CD4-positive, CD25-positive, alpha-beta regulatory T cell (primary cell): ENCODE data around the gene PDGFC. TPM values are rescaled to one million over a fixed set of nuclear protein-coding genes. Genes with fewer than 3 reads are reported as not detected.

Experiments
- ATAC-seq, 2 donors: fragments of 150-1000 bp; cut with Tn5 transposase; one replicate each; pipeline ENCODE4 v1.10.0; 2021; ENCODE audit warnings: low read depth in 2 of 2, moderate number of reproducible peaks in 2 of 2, moderate library complexity in 1 of 2
- DNase-seq, 3 donors: peaks; one replicate each; pipeline versions ENCODE4 v3.0.0 to v3.0.0-alpha.2; 2012 to 2022; ENCODE audit warnings: mixed read lengths in 1 of 3
- H3K27ac ChIP-seq: one replicate; pipeline ENCODE4 v1.7.0; 2013; ENCODE audit warnings: mild to moderate bottlenecking, low read length; ENCODE audit not compliant: insufficient read depth, poor library complexity, severe bottlenecking
- H3K27me3 ChIP-seq: one replicate; pipeline ENCODE4 v1.7.0; 2013; ENCODE audit warnings: low read length; ENCODE audit not compliant: control insufficient read depth, insufficient read depth
- H3K36me3 ChIP-seq: one replicate; pipeline ENCODE4 v1.7.0; 2013; ENCODE audit warnings: mild to moderate bottlenecking, low read length, moderate library complexity; ENCODE audit not compliant: control insufficient read depth, insufficient read depth
- H3K4me1 ChIP-seq: 2 replicates; pipeline ENCODE4 v1.7.0; 2013; ENCODE audit warnings: mild to moderate bottlenecking, low read length; ENCODE audit not compliant: insufficient read depth, control insufficient read depth, poor library complexity, severe bottlenecking
- H3K4me3 ChIP-seq: one replicate; pipeline ENCODE4 v1.7.0; 2013; ENCODE audit warnings: low read depth, mild to moderate bottlenecking, low read length, moderate library complexity
- H3K9me3 ChIP-seq, 2 experiments: 1 replicate in 1 of 2; 2 replicates in 1 of 2; pipeline ENCODE4 v1.7.0; 2013; ENCODE audit warnings: low read length in 2 of 2, mild to moderate bottlenecking in 1 of 2, moderate library complexity in 1 of 2; ENCODE audit not compliant: control insufficient read depth in 2 of 2
- H3K27ac Mint-ChIP-seq, 3 donors: one replicate each; pipeline ENCODE4 v1.8.0; 2020 to 2022; ENCODE audit warnings: mild to moderate bottlenecking in 3 of 3, mixed read lengths in 3 of 3, moderate library complexity in 2 of 3
- H3K27me3 Mint-ChIP-seq: one replicate; pipeline ENCODE4 v1.8.0; 2022; ENCODE audit warnings: mild to moderate bottlenecking, mixed read lengths
- H3K36me3 Mint-ChIP-seq: one replicate; pipeline ENCODE4 v1.8.0; 2020; ENCODE audit warnings: mixed read lengths
- H3K4me1 Mint-ChIP-seq, 4 donors: one replicate each; pipeline ENCODE4 v1.8.0; 2020 to 2022; ENCODE audit warnings: mixed read lengths in 4 of 4, mild to moderate bottlenecking in 1 of 4
- H3K4me3 Mint-ChIP-seq, 4 donors: one replicate each; pipeline ENCODE4 v1.8.0; 2020 to 2022; ENCODE audit warnings: mild to moderate bottlenecking in 4 of 4, mixed read lengths in 4 of 4, moderate library complexity in 3 of 4
- H3K9me3 Mint-ChIP-seq, 7 donors: one replicate each; pipeline ENCODE4 v1.8.0; 2020 to 2022; ENCODE audit warnings: mixed read lengths in 7 of 7, mild to moderate bottlenecking in 3 of 7, moderate library complexity in 2 of 7
- polyA plus RNA-seq, 4 donors: library from polyadenylated mRNA; unstranded; fragments of 300-500 nt; fragmentation: Illumina TruSeq; gene quantifications; one replicate each; pipeline ENCODE4 v1.2.3, GENCODE V29; 2021
- total RNA-seq: library from RNA; stranded (reverse); gene quantifications from one replicate; pipeline ENCODE4 v1.2.3, GENCODE V29; 2022

PDGFC gene
- total and polyA plus RNA-seq, 5 donors from 2014 or later = 0.62 TPM; not detected in 4

GRCh38 chr4:156778606-156779005 lies 193.0 kb downstream of the PDGFC start:
- Mint-ChIP-seq H3K27ac (no peak overlapping the region), H3K27me3 (no peaks in the 10 kb centered on the region), H3K36me3 (no peaks in the 10 kb centered on the region), H3K9me3 (peaks cover 0 to 10% (median 7%) of the 10 kb centered on the region in 7 donors), H3K4me1 (no peaks in the 10 kb centered on the region), H3K4me3 (no peak overlapping the region)
- Histone ChIP-seq H3K36me3 (no peaks in the 10 kb centered on the region), H3K27me3 (no peaks in the 10 kb centered on the region), H3K27ac (no peak overlapping the region), H3K9me3 (no peaks in the 10 kb centered on the region), H3K4me3 (no peak overlapping the region), H3K4me1 (no peaks in the 10 kb centered on the region)
- ATAC-seq = no peak
- DNase-seq = no peak

- Mint-ChIP-seq H3K27ac (no peak overlapping the region), H3K4me3 (no peak overlapping the region), H3K4me1 (no peaks in the 10 kb centered on the region), H3K36me3 (no peaks in the 10 kb centered on the region), H3K9me3 (peaks cover 0 to 10% (median 4%) of the 10 kb centered on the region in 7 donors), H3K27me3 (no peaks in the 10 kb centered on the region)
- H3K4me3 ChIP-seq = no peak overlapping the region
- H3K27ac ChIP-seq = no peak overlapping the region
- H3K4me1 ChIP-seq = no peaks in the 10 kb centered on the region
- no peaks in the 10 kb centered on the region for H3K9me3 ChIP-seq
- DNase-seq = no peak
- H3K27me3 ChIP-seq = no peaks in the 10 kb centered on the region
- H3K36me3 ChIP-seq = no peaks in the 10 kb centered on the region
- no peak for ATAC-seq
Observed at GRCh38 chr4:156778093-156778492, 193.5 kb downstream of the PDGFC start.

- DNase-seq = no peak
- H3K27ac ChIP-seq = no peak overlapping the region
- Mint-ChIP-seq H3K4me3 (no peak overlapping the region), H3K27ac (no peak overlapping the region), H3K36me3 (no peaks in the 10 kb centered on the region), H3K4me1 (no peaks in the 10 kb centered on the region), H3K9me3 (peaks cover 0 to 9% (median 2%) of the 10 kb centered on the region in 7 donors), H3K27me3 (no peaks in the 10 kb centered on the region)
- H3K9me3 ChIP-seq = no peaks in the 10 kb centered on the region
- no peaks in the 10 kb centered on the region for H3K36me3 ChIP-seq
- H3K4me3 ChIP-seq = no peak overlapping the region
- no peaks in the 10 kb centered on the region for H3K4me1 ChIP-seq
- no peaks in the 10 kb centered on the region for H3K27me3 ChIP-seq
- ATAC-seq = no peak
Observed at GRCh38 chr4:156775813-156776212, 195.8 kb downstream of the PDGFC start.

- no peaks in the 10 kb centered on the region for H3K4me1 Mint-ChIP-seq
- H3K4me3 Mint-ChIP-seq = no peak overlapping the region
- H3K27me3 ChIP-seq = no peaks in the 10 kb centered on the region
- H3K9me3 ChIP-seq = no peaks in the 10 kb centered on the region
- H3K36me3 Mint-ChIP-seq = no peaks in the 10 kb centered on the region
- H3K4me1 ChIP-seq = no peaks in the 10 kb centered on the region
- no peaks in the 10 kb centered on the region for H3K36me3 ChIP-seq
- no peak overlapping the region for H3K27ac Mint-ChIP-seq
- H3K27me3 Mint-ChIP-seq = no peaks in the 10 kb centered on the region
- no peak overlapping the region for H3K27ac ChIP-seq
- DNase-seq = no peak
- no peak for ATAC-seq
- peaks cover 0 to 9% (median 0%) of the 10 kb centered on the region in 7 donors for H3K9me3 Mint-ChIP-seq
- H3K4me3 ChIP-seq = no peak overlapping the region
Observed at GRCh38 chr4:156774422-156774821, 197.2 kb downstream of the PDGFC start.

- Histone ChIP-seq H3K9me3 (no peaks in the 10 kb centered on the region), H3K27me3 (no peaks in the 10 kb centered on the region), H3K27ac (no peak overlapping the region), H3K4me1 (no peaks in the 10 kb centered on the region), H3K4me3 (no peak overlapping the region), H3K36me3 (no peaks in the 10 kb centered on the region)
- no peaks in the 10 kb centered on the region for H3K4me1 Mint-ChIP-seq
- DNase-seq (no peak), ATAC-seq (no peak)
- H3K9me3 Mint-ChIP-seq = peaks cover 0 to 9% (median 0%) of the 10 kb centered on the region in 7 donors
- no peaks in the 10 kb centered on the region for H3K27me3 Mint-ChIP-seq
- no peak overlapping the region for H3K4me3 Mint-ChIP-seq
- H3K27ac Mint-ChIP-seq = no peak overlapping the region
- H3K36me3 Mint-ChIP-seq = no peaks in the 10 kb centered on the region
Observed at GRCh38 chr4:156773648-156774357, 197.8 kb downstream of the PDGFC start.

- H3K4me1 Mint-ChIP-seq = no peaks in the 10 kb centered on the region
- no peak overlapping the region for H3K4me3 Mint-ChIP-seq
- no peaks in the 10 kb centered on the region for H3K36me3 Mint-ChIP-seq
- no peaks in the 10 kb centered on the region for H3K9me3 ChIP-seq
- no peaks in the 10 kb centered on the region for H3K4me1 ChIP-seq
- no peaks in the 10 kb centered on the region for H3K36me3 ChIP-seq
- H3K9me3 Mint-ChIP-seq = peaks cover 0 to 9% (median 1%) of the 10 kb centered on the region in 7 donors
- no peak overlapping the region for H3K4me3 ChIP-seq
- no peak overlapping the region for H3K27ac Mint-ChIP-seq
- no peak overlapping the region for H3K27ac ChIP-seq
- DNase-seq (no peak), ATAC-seq (no peak)
- H3K27me3 ChIP-seq = no peaks in the 10 kb centered on the region
- H3K27me3 Mint-ChIP-seq = no peaks in the 10 kb centered on the region
Observed at GRCh38 chr4:156771171-156771837, 200.3 kb downstream of the PDGFC start.

GRCh38 chr4:156770140-156770539 lies 201.5 kb downstream of the PDGFC start:
- no peak for ATAC-seq
- no peak overlapping the region for H3K27ac Mint-ChIP-seq
- no peak overlapping the region for H3K4me3 ChIP-seq
- no peak overlapping the region for H3K27ac ChIP-seq
- no peaks in the 10 kb centered on the region for H3K27me3 ChIP-seq
- H3K9me3 Mint-ChIP-seq = peaks cover 0 to 9% (median 1%) of the 10 kb centered on the region in 7 donors
- H3K9me3 ChIP-seq = no peaks in the 10 kb centered on the region
- DNase-seq = no peak
- H3K4me3 Mint-ChIP-seq = peak overlapping the region in 1 of 4 donors; percentile 63
- no peaks in the 10 kb centered on the region for H3K36me3 ChIP-seq
- no peaks in the 10 kb centered on the region for H3K4me1 ChIP-seq
- H3K36me3 Mint-ChIP-seq = no peaks in the 10 kb centered on the region
- H3K27me3 Mint-ChIP-seq = no peaks in the 10 kb centered on the region
- no peaks in the 10 kb centered on the region for H3K4me1 Mint-ChIP-seq
